HepG2 (cell line): ENCODE data around the gene PRDX2. TPM values are rescaled to one million over a fixed set of nuclear protein-coding genes. Genes with fewer than 3 reads are reported as not detected.
A peak's percentile ranks its signal among the peaks of the same experiment; 100 is the strongest.

ENCODE experiments used
- NCOR1 ChIP-seq: fragments of 200-600 bp; sonication (generic); IDR thresholded peaks from 2 replicates; pipeline ENCODE4 v1.7.0; 2017; ENCODE audit warnings: antibody characterized with exemption, low read length, borderline replicate concordance
- NFATC3 ChIP-seq: sonication (generic); formaldehyde crosslinking; IDR thresholded peaks from 2 replicates; pipeline ENCODE4 v1.5.1; 2020; ENCODE audit warnings: mild to moderate bottlenecking, missing genetic modification reagents
- NR2F6 ChIP-seq, 2 experiments: IDR thresholded peaks; 2 replicates each; pipeline ENCODE4 v1.6.1; 2016; ENCODE audit warnings: antibody characterized with exemption in 1 of 2, mild to moderate bottlenecking in 1 of 2
- PCBP2 ChIP-seq: fragments of 200-400 bp; formaldehyde crosslinking; optimal IDR thresholded peaks from 2 replicates; pipeline ENCODE3; 2018; ENCODE audit warnings: low read length, low read depth; ENCODE audit not compliant: poor library complexity, severe bottlenecking
- PHF21A ChIP-seq: sonication (generic); formaldehyde crosslinking; IDR thresholded peaks from 2 replicates; pipeline ENCODE4 v1.5.0; 2020; ENCODE audit warnings: mild to moderate bottlenecking, missing genetic modification reagents
- RFX5 ChIP-seq: IDR thresholded peaks from 2 replicates; pipeline ENCODE4 v1.6.1; 2011; ENCODE audit warnings: low read depth, low read length, improper control_type of control experiment
- SMAD1 ChIP-seq: sonication (generic); formaldehyde crosslinking; IDR thresholded peaks from 2 replicates; pipeline ENCODE4 v1.4.0; 2020; ENCODE audit warnings: missing genetic modification reagents, low read depth, mild to moderate bottlenecking, borderline replicate concordance
- SRSF4 ChIP-seq: fragments of 200-400 bp; formaldehyde crosslinking; IDR thresholded peaks from one replicate; pipeline ENCODE4 v1.6.1; 2018; ENCODE audit warnings: mild to moderate bottlenecking, low read depth, low read length, moderate library complexity; ENCODE audit not compliant: poor library complexity, severe bottlenecking
- TCF7L2 ChIP-seq: IDR thresholded peaks from 2 replicates; pipeline ENCODE4 v1.6.1; 2011; ENCODE audit warnings: mild to moderate bottlenecking, low read depth, low read length, moderate library complexity
- ZNF562 ChIP-seq: sonication (generic); formaldehyde crosslinking; IDR thresholded peaks from 2 replicates; pipeline ENCODE4 v1.8.0; 2022; ENCODE audit warnings: missing genetic modification reagents, borderline replicate concordance
- ZNF570 ChIP-seq: sonication (generic); formaldehyde crosslinking; IDR thresholded peaks from 2 replicates; pipeline ENCODE4 v1.4.0; 2020; ENCODE audit warnings: mild to moderate bottlenecking, missing genetic modification reagents, borderline replicate concordance
- ZNF615 ChIP-seq: sonication (generic); formaldehyde crosslinking; IDR thresholded peaks from 2 replicates; pipeline ENCODE4 v1.5.0; 2020; ENCODE audit warnings: mild to moderate bottlenecking, missing genetic modification reagents, borderline replicate concordance
- polyA plus RNA-seq, 8 experiments: library from polyadenylated mRNA; depleted of rRNA in 3 of 8; stranded (reverse) in 7 of 8; unstranded in 1 of 8; fragments of >200 nt; fragmentation: Illumina TruSeq in 4 of 8; extraction: Trizol in 4 of 8; gene quantifications; 2 replicates each; pipeline versions ENCODE4 v1.2.1 to v1.2.3, GENCODE V29; 2011 to 2016; ENCODE audit warnings: low read depth in 4 of 8, missing spikeins in 1 of 8, mixed read lengths in 1 of 8; ENCODE audit not compliant: insufficient read depth in 1 of 8
- total RNA-seq, 5 experiments: library from RNA; depleted of rRNA; stranded (reverse); fragments of >200 nt; fragmentation: Illumina TruSeq; extraction: Trizol; gene quantifications; 2 replicates each; pipeline ENCODE4 v1.2.3, GENCODE V29; 2016; ENCODE audit warnings: low read depth in 1 of 5
- TF ChIP-seq, protein P1 (sequence below): sonication (generic); formaldehyde crosslinking; IDR thresholded peaks from 2 replicates; pipeline ENCODE4 v1.4.0; 2020; ENCODE audit warnings: missing genetic modification reagents, borderline replicate concordance
- TF ChIP-seq, protein P2 (sequence below): sonication (generic); formaldehyde crosslinking; IDR thresholded peaks from 2 replicates; pipeline ENCODE4 v1.5.0; 2020; ENCODE audit warnings: missing genetic modification reagents, mild to moderate bottlenecking, borderline replicate concordance
- TF ChIP-seq, protein P3 (sequence below): IDR thresholded peaks from 2 replicates; pipeline ENCODE4 v1.6.1; 2012; ENCODE audit warnings: low read length, improper control_type of control experiment

The PRDX2 gene
- total and polyA plus RNA-seq, 2 of the 13 experiments (the other 11 are each of a cell fraction or from before 2014, with no cell fraction given) = 218 to 381 TPM

GRCh38 chr19:12789904-12790619 is 11.5 kb downstream of the PRDX2 start (continued):
- TF ChIP-seq, protein P1, sequence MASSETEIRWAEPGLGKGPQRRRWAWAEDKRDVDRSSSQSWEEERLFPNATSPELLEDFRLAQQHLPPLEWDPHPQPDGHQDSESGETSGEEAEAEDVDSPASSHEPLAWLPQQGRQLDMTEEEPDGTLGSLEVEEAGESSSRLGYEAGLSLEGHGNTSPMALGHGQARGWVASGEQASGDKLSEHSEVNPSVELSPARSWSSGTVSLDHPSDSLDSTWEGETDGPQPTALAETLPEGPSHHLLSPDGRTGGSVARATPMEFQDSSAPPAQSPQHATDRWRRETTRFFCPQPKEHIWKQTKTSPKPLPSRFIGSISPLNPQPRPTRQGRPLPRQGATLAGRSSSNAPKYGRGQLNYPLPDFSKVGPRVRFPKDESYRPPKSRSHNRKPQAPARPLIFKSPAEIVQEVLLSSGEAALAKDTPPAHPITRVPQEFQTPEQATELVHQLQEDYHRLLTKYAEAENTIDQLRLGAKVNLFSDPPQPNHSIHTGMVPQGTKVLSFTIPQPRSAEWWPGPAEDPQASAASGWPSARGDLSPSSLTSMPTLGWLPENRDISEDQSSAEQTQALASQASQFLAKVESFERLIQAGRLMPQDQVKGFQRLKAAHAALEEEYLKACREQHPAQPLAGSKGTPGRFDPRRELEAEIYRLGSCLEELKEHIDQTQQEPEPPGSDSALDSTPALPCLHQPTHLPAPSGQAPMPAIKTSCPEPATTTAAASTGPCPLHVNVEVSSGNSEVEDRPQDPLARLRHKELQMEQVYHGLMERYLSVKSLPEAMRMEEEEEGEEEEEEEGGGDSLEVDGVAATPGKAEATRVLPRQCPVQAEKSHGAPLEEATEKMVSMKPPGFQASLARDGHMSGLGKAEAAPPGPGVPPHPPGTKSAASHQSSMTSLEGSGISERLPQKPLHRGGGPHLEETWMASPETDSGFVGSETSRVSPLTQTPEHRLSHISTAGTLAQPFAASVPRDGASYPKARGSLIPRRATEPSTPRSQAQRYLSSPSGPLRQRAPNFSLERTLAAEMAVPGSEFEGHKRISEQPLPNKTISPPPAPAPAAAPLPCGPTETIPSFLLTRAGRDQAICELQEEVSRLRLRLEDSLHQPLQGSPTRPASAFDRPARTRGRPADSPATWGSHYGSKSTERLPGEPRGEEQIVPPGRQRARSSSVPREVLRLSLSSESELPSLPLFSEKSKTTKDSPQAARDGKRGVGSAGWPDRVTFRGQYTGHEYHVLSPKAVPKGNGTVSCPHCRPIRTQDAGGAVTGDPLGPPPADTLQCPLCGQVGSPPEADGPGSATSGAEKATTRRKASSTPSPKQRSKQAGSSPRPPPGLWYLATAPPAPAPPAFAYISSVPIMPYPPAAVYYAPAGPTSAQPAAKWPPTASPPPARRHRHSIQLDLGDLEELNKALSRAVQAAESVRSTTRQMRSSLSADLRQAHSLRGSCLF (CRISPR knock-in tag) = no peak
- no peak for TF ChIP-seq SMAD1 (CRISPR knock-in tag)
- TF ChIP-seq NCOR1 = no peak; the same call in 1 of the 2 replicates
- TF ChIP-seq, protein P2, sequence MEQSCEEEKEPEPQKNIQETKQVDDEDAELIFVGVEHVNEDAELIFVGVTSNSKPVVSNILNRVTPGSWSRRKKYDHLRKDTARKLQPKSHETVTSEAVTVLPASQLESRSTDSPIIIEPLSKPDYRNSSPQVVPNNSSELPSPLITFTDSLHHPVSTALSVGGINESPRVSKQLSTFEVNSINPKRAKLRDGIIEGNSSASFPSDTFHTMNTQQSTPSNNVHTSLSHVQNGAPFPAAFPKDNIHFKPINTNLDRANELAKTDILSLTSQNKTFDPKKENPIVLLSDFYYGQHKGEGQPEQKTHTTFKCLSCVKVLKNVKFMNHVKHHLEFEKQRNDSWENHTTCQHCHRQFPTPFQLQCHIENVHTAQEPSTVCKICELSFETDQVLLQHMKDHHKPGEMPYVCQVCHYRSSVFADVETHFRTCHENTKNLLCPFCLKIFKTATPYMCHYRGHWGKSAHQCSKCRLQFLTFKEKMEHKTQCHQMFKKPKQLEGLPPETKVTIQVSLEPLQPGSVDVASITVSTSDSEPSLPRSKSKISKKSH (CRISPR knock-in tag) = 0 out of 2 replicates have a peak, but pooled peaks have one; percentile 42
- TF ChIP-seq ZNF615 = no peak
- TF ChIP-seq ZNF570 = no peak
- TF ChIP-seq, protein P3, sequence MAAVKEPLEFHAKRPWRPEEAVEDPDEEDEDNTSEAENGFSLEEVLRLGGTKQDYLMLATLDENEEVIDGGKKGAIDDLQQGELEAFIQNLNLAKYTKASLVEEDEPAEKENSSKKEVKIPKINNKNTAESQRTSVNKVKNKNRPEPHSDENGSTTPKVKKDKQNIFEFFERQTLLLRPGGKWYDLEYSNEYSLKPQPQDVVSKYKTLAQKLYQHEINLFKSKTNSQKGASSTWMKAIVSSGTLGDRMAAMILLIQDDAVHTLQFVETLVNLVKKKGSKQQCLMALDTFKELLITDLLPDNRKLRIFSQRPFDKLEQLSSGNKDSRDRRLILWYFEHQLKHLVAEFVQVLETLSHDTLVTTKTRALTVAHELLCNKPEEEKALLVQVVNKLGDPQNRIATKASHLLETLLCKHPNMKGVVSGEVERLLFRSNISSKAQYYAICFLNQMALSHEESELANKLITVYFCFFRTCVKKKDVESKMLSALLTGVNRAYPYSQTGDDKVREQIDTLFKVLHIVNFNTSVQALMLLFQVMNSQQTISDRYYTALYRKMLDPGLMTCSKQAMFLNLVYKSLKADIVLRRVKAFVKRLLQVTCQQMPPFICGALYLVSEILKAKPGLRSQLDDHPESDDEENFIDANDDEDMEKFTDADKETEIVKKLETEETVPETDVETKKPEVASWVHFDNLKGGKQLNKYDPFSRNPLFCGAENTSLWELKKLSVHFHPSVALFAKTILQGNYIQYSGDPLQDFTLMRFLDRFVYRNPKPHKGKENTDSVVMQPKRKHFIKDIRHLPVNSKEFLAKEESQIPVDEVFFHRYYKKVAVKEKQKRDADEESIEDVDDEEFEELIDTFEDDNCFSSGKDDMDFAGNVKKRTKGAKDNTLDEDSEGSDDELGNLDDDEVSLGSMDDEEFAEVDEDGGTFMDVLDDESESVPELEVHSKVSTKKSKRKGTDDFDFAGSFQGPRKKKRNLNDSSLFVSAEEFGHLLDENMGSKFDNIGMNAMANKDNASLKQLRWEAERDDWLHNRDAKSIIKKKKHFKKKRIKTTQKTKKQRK = no peak
- TF ChIP-seq ZNF562 = no peak
- peak; percentile 67; the same call in 1 of the 2 replicates for TF ChIP-seq RFX5
- no peak for TF ChIP-seq NR2F6 (IDR thresholded peaks at IDR 0.05)
- TF ChIP-seq NR2F6 (CRISPR knock-in tag; IDR thresholded peaks at IDR 0.05) = 0 out of 2 replicates have a peak, but pooled peaks have one; percentile 9
- TF ChIP-seq NFATC3 (CRISPR knock-in tag) = peak; percentile 53; the same call in 1 of the 2 replicates
- TF ChIP-seq PHF21A = peak; percentile 53; the same call in 1 of the 2 replicates
- no peak for TF ChIP-seq PCBP2
- no peak for TF ChIP-seq SRSF4
- TF ChIP-seq TCF7L2 = no peak
